Lower leg skin (tissue), 4 donors: ENCODE results near the gene GALNT2. TPM values are rescaled to one million over a fixed set of nuclear protein-coding genes. Genes with fewer than 3 reads are reported as not detected.

Experiments used
- DNase-seq, 2 donors: peaks; one replicate each; pipeline ENCODE4 v3.0.0-alpha.2; 2019; ENCODE audit warnings: low spot score in 2 of 2
- H3K4me3 ChIP-seq: fragments of 200-600 bp; sonication (generic); 2 replicates; pipeline ENCODE4 v1.5.1; 2017; ENCODE audit warnings: mild to moderate bottlenecking, low read depth; ENCODE audit not compliant: poor library complexity, severe bottlenecking
- CTCF ChIP-seq, 3 donors: fragments of 450-650 bp; IDR thresholded peaks; one replicate each; pipeline ENCODE4 v1.5.1; 2016; ENCODE audit warnings: antibody characterized with exemption in 3 of 3, mild to moderate bottlenecking in 3 of 3, moderate library complexity in 2 of 3
- POLR2A ChIP-seq, 2 donors: fragments of 450-650 bp; IDR thresholded peaks; one replicate each; pipeline ENCODE4 v1.6.1; 2016 to 2017; ENCODE audit warnings: antibody characterized with exemption in 2 of 2, mild to moderate bottlenecking in 1 of 2, moderate library complexity in 1 of 2
- WGBS, 2 donors: methylation state at CpG; one replicate each; pipeline ENCODE4 v1.1.5; 2018; 5-methylcytosine and 5-hydroxymethylcytosine counted together
- intact Hi-C: fragments of 100-400 bp; cut with DNase I; formaldehyde crosslinking; loops from one replicate; pipeline ENCODE4 v1.15.0; 2023; ENCODE audit warnings: low total_unique reads
- total RNA-seq, 4 donors: library from RNA; depleted of rRNA; stranded (reverse); fragments of >200 nt; gene quantifications; one replicate each; pipeline ENCODE4 v1.1.0, GENCODE V29; 2016

The GALNT2 gene
- total RNA-seq, 4 donors from 2014 or later: 11.0 to 31.0 (median 20.2) TPM

- DNase-seq: no peak
- intact Hi-C loops: no loop called here
- H3K4me3 ChIP-seq: no peak overlapping the region
- 93 to 98% methylated on average over 5 of the region's 5 CpGs for WGBS, 2 donors
- TF ChIP-seq CTCF (IDR thresholded peaks at IDR 0.05) (no peak), POLR2A (IDR thresholded peaks at IDR 0.05) (no peak)
Measured at GRCh38 chr1:230237805-230238204, 170.8 kb downstream of the GALNT2 start.

- TF ChIP-seq CTCF (IDR thresholded peaks at IDR 0.05): no peak
- TF ChIP-seq POLR2A (IDR thresholded peaks at IDR 0.05): no peak
- no peak for DNase-seq
- WGBS, 2 donors: 100% methylated on average over 5 of the region's 5 CpGs
- H3K4me3 ChIP-seq: no peak overlapping the region
- intact Hi-C loops: no loop called here
Measured at GRCh38 chr1:230240446-230241086, 173.5 kb downstream of the GALNT2 start.

- intact Hi-C loops: no loop called here
- 93 to 95% methylated on average over 6 of the region's 6 CpGs for WGBS, 2 donors
- TF ChIP-seq CTCF (IDR thresholded peaks at IDR 0.05): no peak
- no peak for TF ChIP-seq POLR2A (IDR thresholded peaks at IDR 0.05)
- H3K4me3 ChIP-seq: no peak overlapping the region
- no peak for DNase-seq
Measured at GRCh38 chr1:230242326-230242725, 175.3 kb downstream of the GALNT2 start.

- no peak overlapping the region for H3K4me3 ChIP-seq
- DNase-seq: no peak
Measured at GRCh38 chr1:230243146-230243545, 176.1 kb downstream of the GALNT2 start.

GRCh38 chr1:230243583-230244353 is 176.7 kb downstream of the GALNT2 start:
- TF ChIP-seq POLR2A (IDR thresholded peaks at IDR 0.05): no peak
- H3K4me3 ChIP-seq: no peak overlapping the region
- intact Hi-C loops: no loop called here
- 90 to 93% methylated on average over 15 of the region's 15 CpGs for WGBS, 2 donors
- no peak for DNase-seq

More at GRCh38 chr1:230243146-230243545, 176.1 kb downstream of the GALNT2 start:
- intact Hi-C loops: no loop called here
- 94 to 95% methylated on average over 17 of the region's 17 CpGs for WGBS, 2 donors
- no peak for TF ChIP-seq CTCF (IDR thresholded peaks at IDR 0.05)

GRCh38 chr1:230246551-230246950 is 179.5 kb downstream of the GALNT2 start:
- 92 to 93% methylated on average over 4 of the region's 4 CpGs for WGBS, 2 donors
- intact Hi-C loops: no loop called here

More at GRCh38 chr1:230246551-230246950, 179.5 kb downstream of the GALNT2 start:
- H3K4me3 ChIP-seq: no peak overlapping the region
- TF ChIP-seq POLR2A (IDR thresholded peaks at IDR 0.05): no peak
- no peak for DNase-seq
